HepG2 (cell line): ENCODE results near the gene PC. TPM values are rescaled to one million over a fixed set of nuclear protein-coding genes. Genes with fewer than 3 reads are reported as not detected.

Experiments used
- ARID3A ChIP-seq: IDR thresholded peaks from 2 replicates; pipeline ENCODE4 v1.6.1; 2012; ENCODE audit warnings: low read depth, low read length, improper control_type of control experiment
- ARID4A ChIP-seq: sonication (generic); formaldehyde crosslinking; IDR thresholded peaks from 2 replicates; pipeline ENCODE4 v1.5.0; 2020; ENCODE audit warnings: mild to moderate bottlenecking, missing genetic modification reagents, borderline replicate concordance
- MTF1 ChIP-seq: sonication (generic); formaldehyde crosslinking; IDR thresholded peaks from 2 replicates; pipeline ENCODE4 v1.5.0; 2020; ENCODE audit warnings: missing genetic modification reagents
- PHB2 ChIP-seq: fragments of 450-650 bp; IDR thresholded peaks from 2 replicates; pipeline ENCODE4 v1.6.1; 2018; ENCODE audit not compliant: partially characterized antibody
- RXRA ChIP-seq: sonication (generic); formaldehyde crosslinking; IDR thresholded peaks from 2 replicates; pipeline ENCODE4 v1.5.1; 2020; ENCODE audit warnings: missing genetic modification reagents
- ZBTB4 ChIP-seq: sonication (generic); formaldehyde crosslinking; IDR thresholded peaks from 2 replicates; pipeline ENCODE4 v1.4.0; 2020; ENCODE audit warnings: missing genetic modification reagents, mild to moderate bottlenecking, borderline replicate concordance
- ZFP91 ChIP-seq: sonication (generic); formaldehyde crosslinking; IDR thresholded peaks from 2 replicates; pipeline ENCODE4 v1.9.0; 2022; ENCODE audit warnings: missing genetic modification reagents, mild to moderate bottlenecking, borderline replicate concordance
- ZNF160 ChIP-seq: sonication (generic); formaldehyde crosslinking; IDR thresholded peaks from 2 replicates; pipeline ENCODE4 v1.8.0; 2022; ENCODE audit warnings: mild to moderate bottlenecking, inconsistent platforms, missing genetic modification reagents
- ZNF33B ChIP-seq: sonication (generic); formaldehyde crosslinking; IDR thresholded peaks from 2 replicates; pipeline ENCODE4 v1.5.1; 2020; ENCODE audit warnings: mild to moderate bottlenecking, missing genetic modification reagents
- ZNF383 ChIP-seq: sonication (generic); formaldehyde crosslinking; IDR thresholded peaks from 2 replicates; pipeline ENCODE4 v1.4.0; 2020; ENCODE audit warnings: missing genetic modification reagents, mild to moderate bottlenecking, borderline replicate concordance
- ZNF574 ChIP-seq: sonication (generic); formaldehyde crosslinking; IDR thresholded peaks from 2 replicates; pipeline ENCODE4 v1.4.0; 2020; ENCODE audit warnings: missing genetic modification reagents
- ZNF768 ChIP-seq: sonication (generic); formaldehyde crosslinking; IDR thresholded peaks from 2 replicates; pipeline ENCODE4 v1.4.0; 2020; ENCODE audit warnings: missing genetic modification reagents
- polyA plus RNA-seq, 8 experiments: library from polyadenylated mRNA; depleted of rRNA in 3 of 8; stranded (reverse) in 7 of 8; unstranded in 1 of 8; fragments of >200 nt; fragmentation: Illumina TruSeq in 4 of 8; extraction: Trizol in 4 of 8; gene quantifications; 2 replicates each; pipeline versions ENCODE4 v1.2.1 to v1.2.3, GENCODE V29; 2011 to 2016; ENCODE audit warnings: low read depth in 4 of 8, missing spikeins in 1 of 8, mixed read lengths in 1 of 8; ENCODE audit not compliant: insufficient read depth in 1 of 8
- total RNA-seq, 5 experiments: library from RNA; depleted of rRNA; stranded (reverse); fragments of >200 nt; fragmentation: Illumina TruSeq; extraction: Trizol; gene quantifications; 2 replicates each; pipeline ENCODE4 v1.2.3, GENCODE V29; 2016; ENCODE audit warnings: low read depth in 1 of 5

PC gene
- total and polyA plus RNA-seq, 2 of the 13 experiments (the other 11 are each of a cell fraction or from before 2014, with no cell fraction given), result 29.0 to 39.0 TPM

GRCh38 chr11:66891851-66892660, 66.1 kb downstream of the PC start (continued):
- TF ChIP-seq ARID4A (CRISPR knock-in tag) (peak; percentile 37; the same call in 1 of the 2 replicates), RXRA (CRISPR knock-in tag) (peak; percentile 68; the same call in 1 of the 2 replicates), ARID3A (no peak), ZNF383 (CRISPR knock-in tag) (no peak), ZNF574 (CRISPR knock-in tag) (peak; percentile 49; the same call in 1 of the 2 replicates), ZNF160 (CRISPR knock-in tag) (no peak), PHB2 (no peak), MTF1 (CRISPR knock-in tag) (no peak), ZNF768 (CRISPR knock-in tag) (no peak), ZFP91 (CRISPR knock-in tag) (no peak), ZBTB4 (CRISPR knock-in tag) (no peak), ZNF33B (CRISPR knock-in tag) (no peak)
